Panc1 (cell line): Measurements from ENCODE around the gene CEP135. TPM values are rescaled to one million over a fixed set of nuclear protein-coding genes. Genes with fewer than 3 reads are reported as not detected.

ENCODE experiments used
- ATAC-seq: fragments of 200-7000 bp; cut with Tn5 transposase; 2 replicates; pipeline ENCODE4 v1.9.1; 2020; ENCODE audit warnings: mild to moderate bottlenecking, moderate library complexity
- BruUV-seq: library from RNA; stranded (reverse); fragments of 400-500 nt; replicated peaks from 2 replicates; lab custom pipeline; 2021; lab: Mats Ljungman, UMichigan
- CTCF ChIA-PET: fragments of 300-600 bp; sonication (Branson Sonifier 250); formaldehyde crosslinking; loops from one replicate; lab custom pipeline; 2022; ENCODE audit warnings: antibody characterized with exemption; lab: Charles Lee
- POLR2A ChIA-PET: fragments of 300-600 bp; sonication (Branson Sonifier 250); formaldehyde crosslinking; loops from one replicate; lab custom pipeline; 2022; ENCODE audit warnings: antibody characterized with exemption; lab: Charles Lee
- DNase-seq: peaks from one replicate; pipeline ENCODE4 v3.0.0-alpha.2; 2010; ENCODE audit warnings: low read depth, low spot score
- H3K27ac ChIP-seq: 2 replicates; pipeline ENCODE4 v1.5.1; 2011; ENCODE audit warnings: mild to moderate bottlenecking, low read length, inconsistent platforms
- H3K27me3 ChIP-seq: fragments of 200-500 bp; sonication (Bioruptor generic); 2 replicates; pipeline ENCODE4 v1.6.0; 2014; ENCODE audit warnings: low read length, inconsistent platforms; ENCODE audit not compliant: control insufficient read depth, insufficient read depth
- H3K36me3 ChIP-seq: fragments of 200-500 bp; sonication (Bioruptor generic); 2 replicates; pipeline ENCODE4 v1.5.1; 2014; ENCODE audit warnings: inconsistent platforms, mild to moderate bottlenecking, low read length, moderate library complexity; ENCODE audit not compliant: control insufficient read depth, insufficient read depth
- H3K4me1 ChIP-seq: 2 replicates; pipeline ENCODE4 v1.5.1; 2011; ENCODE audit warnings: inconsistent platforms, mild to moderate bottlenecking, low read length, moderate library complexity; ENCODE audit not compliant: control insufficient read depth, insufficient read depth
- H3K4me3 ChIP-seq, 2 experiments: 2 replicates each; pipeline ENCODE4 v1.5.1; 2011 to 2012; ENCODE audit warnings: low read depth in 2 of 2, low read length in 2 of 2, mild to moderate bottlenecking in 2 of 2, inconsistent platforms in 1 of 2, moderate library complexity in 1 of 2
- H3K9me3 ChIP-seq: fragments of 200-500 bp; sonication (Bioruptor generic); 2 replicates; pipeline ENCODE4 v1.5.1; 2014; ENCODE audit warnings: low read depth, mild to moderate bottlenecking, inconsistent platforms, low read length, moderate library complexity; ENCODE audit not compliant: control insufficient read depth, insufficient read depth
- POLR2AphosphoS5 ChIP-seq: IDR thresholded peaks from 2 replicates; pipeline ENCODE4 v1.6.1; 2012; ENCODE audit warnings: mild to moderate bottlenecking, low read depth, low read length, moderate library complexity
- REST ChIP-seq, 2 experiments: IDR thresholded peaks; 2 replicates each; pipeline ENCODE4 v1.6.1; 2011 to 2012; ENCODE audit warnings: low read depth in 2 of 2, control low read depth in 1 of 2, low read length in 1 of 2, mild to moderate bottlenecking in 1 of 2, moderate library complexity in 1 of 2; ENCODE audit not compliant: insufficient read depth in 1 of 2
- SIN3A ChIP-seq: IDR thresholded peaks from 2 replicates; pipeline ENCODE4 v1.6.1; 2012; ENCODE audit warnings: low read depth, mild to moderate bottlenecking, low read length, moderate library complexity, borderline replicate concordance; ENCODE audit not compliant: insufficient read depth
- TCF7L2 ChIP-seq: IDR thresholded peaks from 2 replicates; pipeline ENCODE4 v1.6.1; 2011; ENCODE audit warnings: mild to moderate bottlenecking, low read depth, low read length, inconsistent platforms
- in situ Hi-C: cut with HindIII; loops from 2 replicates; pipeline ENCODE4 v1.10.0; 2016; ENCODE audit warnings: low sequenced_read_pairs, low pct_unique_long_range_greater_than_20kb
- intact Hi-C: fragments of 100-400 bp; cut with micrococcal nuclease; formaldehyde crosslinking; loops from one replicate; pipeline ENCODE4 v1.10.0; 2022; ENCODE audit not compliant: unreplicated experiment
- total RNA-seq: library from RNA; stranded (reverse); gene quantifications from one replicate; pipeline ENCODE4 v1.2.1, GENCODE V29; 2021; ENCODE audit not compliant: unreplicated experiment
- TF ChIP-seq, protein P1 (sequence below): fragments of 450-650 bp; IDR thresholded peaks from 2 replicates; pipeline ENCODE4 v1.5.1; 2017; ENCODE audit warnings: mild to moderate bottlenecking

The CEP135 gene
- total RNA-seq, 1 experiment from 2014 or later: 9.5 TPM

DNA sequence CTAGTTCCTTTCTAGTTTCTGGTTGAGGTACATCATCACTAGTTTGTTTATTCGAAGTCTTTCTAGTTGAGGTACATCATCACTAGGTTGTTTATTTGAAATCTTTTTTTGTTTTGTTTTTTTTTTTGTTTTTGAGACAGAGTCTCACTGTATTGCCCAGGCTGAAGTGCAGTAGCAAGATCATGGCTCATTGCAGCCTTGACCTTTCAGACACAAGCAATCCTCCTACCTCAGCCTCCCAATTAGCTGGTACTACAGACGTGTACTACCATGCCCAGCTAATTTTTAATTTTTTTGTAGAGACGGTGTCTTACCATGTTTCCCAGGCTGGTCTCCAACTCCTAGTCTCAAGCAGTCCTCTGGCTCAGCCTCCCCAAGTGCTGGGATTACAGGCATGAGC, 54.9 kb downstream of the CEP135 start:
- Histone ChIP-seq H3K36me3 (no peaks in the 10 kb centered on the region), H3K27ac (no peak overlapping the region), H3K4me3 (no peak overlapping the region), H3K4me1 (no peaks in the 10 kb centered on the region), H3K9me3 (no peaks in the 10 kb centered on the region), H3K27me3 (no peaks in the 10 kb centered on the region)
- no peak for ATAC-seq
- in situ Hi-C loops: no loop called here
- POLR2A ChIA-PET: no interaction called here
- no TSS peak for BruUV-seq
- DNase-seq: no peak
- CTCF ChIA-PET: no interaction called here
- intact Hi-C loops: no loop called here
- TF ChIP-seq POLR2AphosphoS5 (no peak), TCF7L2 (no peak), SIN3A (no peak), REST (IDR thresholded peaks at IDR 0.05; ENCODE audit: insufficient read depth in 1 of 2, low read depth in 2 of 2, low read length in 1 of 2) (no peak)
- TF ChIP-seq, protein P1, sequence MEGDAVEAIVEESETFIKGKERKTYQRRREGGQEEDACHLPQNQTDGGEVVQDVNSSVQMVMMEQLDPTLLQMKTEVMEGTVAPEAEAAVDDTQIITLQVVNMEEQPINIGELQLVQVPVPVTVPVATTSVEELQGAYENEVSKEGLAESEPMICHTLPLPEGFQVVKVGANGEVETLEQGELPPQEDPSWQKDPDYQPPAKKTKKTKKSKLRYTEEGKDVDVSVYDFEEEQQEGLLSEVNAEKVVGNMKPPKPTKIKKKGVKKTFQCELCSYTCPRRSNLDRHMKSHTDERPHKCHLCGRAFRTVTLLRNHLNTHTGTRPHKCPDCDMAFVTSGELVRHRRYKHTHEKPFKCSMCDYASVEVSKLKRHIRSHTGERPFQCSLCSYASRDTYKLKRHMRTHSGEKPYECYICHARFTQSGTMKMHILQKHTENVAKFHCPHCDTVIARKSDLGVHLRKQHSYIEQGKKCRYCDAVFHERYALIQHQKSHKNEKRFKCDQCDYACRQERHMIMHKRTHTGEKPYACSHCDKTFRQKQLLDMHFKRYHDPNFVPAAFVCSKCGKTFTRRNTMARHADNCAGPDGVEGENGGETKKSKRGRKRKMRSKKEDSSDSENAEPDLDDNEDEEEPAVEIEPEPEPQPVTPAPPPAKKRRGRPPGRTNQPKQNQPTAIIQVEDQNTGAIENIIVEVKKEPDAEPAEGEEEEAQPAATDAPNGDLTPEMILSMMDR: no peak

DNA sequence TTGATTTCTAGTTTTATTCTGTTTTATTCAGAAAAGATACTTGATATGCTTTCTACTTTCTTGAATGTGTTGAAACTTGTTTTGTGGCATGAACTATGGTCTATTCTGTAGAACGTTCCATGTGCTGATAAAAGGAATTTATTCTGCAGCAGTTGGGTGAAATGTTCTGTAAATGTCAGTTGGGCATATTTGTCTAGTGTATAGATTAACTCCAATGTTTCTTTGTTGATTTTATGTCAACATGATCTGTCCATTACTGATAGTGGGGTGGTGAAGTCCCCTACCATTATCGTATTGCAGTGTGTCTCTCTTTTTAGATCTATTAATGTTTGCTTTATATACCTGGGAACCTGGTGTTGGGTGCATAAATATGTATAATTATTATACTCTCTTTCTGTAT, 55.5 kb downstream of the CEP135 start:
- ATAC-seq: no peak
- H3K36me3 ChIP-seq: no peaks in the 10 kb centered on the region
- no peaks in the 10 kb centered on the region for H3K9me3 ChIP-seq
- ChIA-PET POLR2A (no interaction called here), CTCF (no interaction called here)
- no peaks in the 10 kb centered on the region for H3K27me3 ChIP-seq
- in situ Hi-C loops: no loop called here
- no TSS peak for BruUV-seq
- intact Hi-C loops: no loop called here
- H3K4me3 ChIP-seq: no peak overlapping the region
- H3K4me1 ChIP-seq: no peaks in the 10 kb centered on the region
- DNase-seq: no peak
- TF ChIP-seq TCF7L2 (no peak), REST (IDR thresholded peaks at IDR 0.05; ENCODE audit: insufficient read depth in 1 of 2, low read depth in 2 of 2, low read length in 1 of 2) (no peak), POLR2AphosphoS5 (no peak), SIN3A (no peak)
- TF ChIP-seq, protein P1: no peak
- H3K27ac ChIP-seq: no peak overlapping the region
